ENCODE measurements around the gene EEF1G.

The EEF1G gene

GRCh38 chr11:62536301-62536957 is 37.3 kb downstream of the EEF1G start:
- DNase-seq: no peak

- no peak for DNase-seq
Measured at GRCh38 chr11:62535802-62536201, 37.9 kb downstream of the EEF1G start.

DNA sequence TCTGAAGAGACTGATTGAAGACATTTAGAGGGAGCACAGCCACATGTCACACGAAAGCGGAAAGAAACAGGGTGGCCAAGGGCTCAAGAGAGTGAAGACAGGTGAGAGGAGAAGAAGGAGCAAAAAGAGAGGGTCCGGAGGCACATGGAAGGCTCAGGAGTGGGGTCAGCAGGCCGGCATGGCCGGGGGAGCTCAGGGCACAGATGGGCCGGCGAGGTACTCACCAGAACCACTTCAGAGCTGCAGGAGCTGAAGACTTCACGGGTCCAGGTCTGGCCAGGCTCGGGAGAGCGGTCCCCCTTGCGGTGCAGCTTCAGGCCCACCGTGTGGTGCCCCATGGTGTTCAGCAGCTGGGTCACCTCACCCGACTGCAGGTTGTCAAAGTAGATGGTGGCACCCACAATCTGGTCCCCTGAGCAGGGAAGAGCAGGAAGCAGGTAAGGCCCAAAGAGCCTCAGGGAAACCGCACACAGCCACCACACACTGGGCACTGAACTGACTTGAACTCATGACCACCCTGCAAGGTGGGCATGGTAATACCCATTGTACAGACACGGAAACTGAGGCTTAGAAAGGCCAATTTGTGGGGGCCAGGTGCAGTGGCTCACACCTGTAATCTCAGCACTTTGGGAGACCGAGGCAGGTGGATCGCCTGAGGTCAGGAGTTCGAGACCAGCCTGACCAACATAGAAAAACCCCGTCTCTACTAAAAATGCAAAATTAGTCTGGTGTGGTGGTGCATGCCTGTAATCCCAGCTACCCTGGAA is 38.7 kb downstream of the EEF1G start:
- no peak for DNase-seq

DNA sequence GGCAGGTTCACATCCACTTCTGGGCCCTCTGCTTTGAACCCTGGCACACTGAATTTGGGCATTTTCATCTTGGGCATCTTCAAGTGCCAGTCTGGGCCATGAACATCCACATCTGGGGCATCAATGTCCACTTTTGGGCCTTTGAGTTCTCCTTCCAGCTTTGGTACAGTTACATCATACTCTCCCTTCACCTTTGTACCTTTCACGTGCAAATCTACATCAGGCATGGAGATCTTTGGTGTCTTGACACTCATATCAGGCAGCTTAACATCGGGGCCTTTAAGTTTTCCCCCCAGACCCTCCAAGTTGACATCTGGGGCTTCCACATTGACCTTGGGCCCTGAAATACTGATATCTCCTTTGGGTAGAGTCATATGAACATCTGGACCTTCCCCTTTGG is 41.6 kb downstream of the EEF1G start:
- DNase-seq: no peak

- no peak for DNase-seq
Measured at GRCh38 chr11:62516736-62517371, 56.8 kb downstream of the EEF1G start.

- DNase-seq: no peak
Measured at GRCh38 chr11:62514151-62514550, 59.5 kb downstream of the EEF1G start.

DNA sequence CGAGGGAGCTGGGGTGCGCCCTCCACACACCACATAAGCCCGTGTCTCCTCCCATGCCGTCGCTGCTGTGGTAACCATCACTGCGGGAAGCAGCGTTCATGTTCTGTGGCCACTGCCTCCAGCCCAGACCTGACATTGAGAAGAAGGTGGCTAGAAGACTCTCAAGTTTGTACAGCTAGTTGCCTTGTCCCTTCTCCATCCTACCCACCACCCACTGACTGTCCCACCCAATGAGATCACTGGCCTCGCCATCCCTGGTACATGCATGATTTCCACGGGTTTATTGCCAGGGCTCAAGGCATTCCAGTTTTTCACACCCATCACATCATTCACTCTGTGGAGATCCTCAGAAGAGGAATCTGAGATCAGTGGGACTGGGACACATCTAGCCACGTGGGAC is 60.1 kb downstream of the EEF1G start:
- DNase-seq: no peak

DNA sequence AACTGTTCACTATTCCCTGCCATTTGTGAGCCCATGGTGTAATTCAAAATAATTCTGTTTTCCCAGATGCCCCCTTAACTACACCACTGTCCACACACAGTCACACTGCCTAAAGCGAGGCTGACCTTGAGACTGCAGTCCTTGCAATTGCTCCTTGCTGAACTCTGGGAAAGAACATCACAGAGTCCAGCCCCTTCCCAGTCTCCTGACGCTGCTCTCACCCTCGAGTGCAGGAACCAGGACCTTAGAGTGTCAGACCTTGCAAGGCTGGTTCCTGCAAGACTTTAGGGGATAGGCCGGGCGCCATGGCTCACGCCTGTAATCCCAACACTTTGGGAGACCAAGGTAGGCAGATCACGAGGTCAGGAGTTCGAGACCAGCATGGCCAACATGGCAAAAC is 60.7 kb downstream of the EEF1G start:
- no peak for DNase-seq

All from central memory CD4-positive, alpha-beta T cell (primary cell).